SK-N-MC (cell line): ENCODE results near the gene TMEM255B.

Experiments
- DNase-seq: peaks from one replicate; pipeline ENCODE4 v3.0.0-alpha.2; 2011; ENCODE audit warnings: low read depth, low spot score
- H3K27ac ChIP-seq: fragments of 200-600 bp; sonication (generic); 2 replicates; pipeline ENCODE4 v1.5.1; 2016; ENCODE audit warnings: mixed run types
- H3K36me3 ChIP-seq: fragments of 200-600 bp; sonication (generic); 2 replicates; pipeline ENCODE4 v1.6.1; 2017; ENCODE audit warnings: antibody characterized with exemption, low read length, mixed read lengths; ENCODE audit not compliant: insufficient read depth
- H3K4me3 ChIP-seq: fragments of 200-600 bp; sonication (generic); 2 replicates; pipeline ENCODE4 v1.5.1; 2016
- H3K9ac ChIP-seq: fragments of 200-600 bp; sonication (generic); 2 replicates; pipeline ENCODE4 v1.8.0; 2017; ENCODE audit warnings: mixed run types, mixed read lengths; ENCODE audit not compliant: insufficient read length
- H3K9me3 ChIP-seq: fragments of 200-600 bp; sonication (generic); 2 replicates; pipeline ENCODE4 v1.6.1; 2017; ENCODE audit warnings: low read depth, mild to moderate bottlenecking, antibody characterized with exemption, low read length, moderate library complexity, mixed read lengths
- EZH2 ChIP-seq: fragments of 200-600 bp; sonication (generic); IDR thresholded peaks from one replicate; pipeline ENCODE4 v1.6.1; 2017; ENCODE audit warnings: antibody characterized with exemption
- FOXP2 ChIP-seq: optimal IDR thresholded peaks from 2 replicates; pipeline ENCODE3; 2011; ENCODE audit warnings: mild to moderate bottlenecking, moderate library complexity; ENCODE audit not compliant: insufficient read depth; ENCODE audit errors: extremely low read length, control extremely low read depth
- POLR2AphosphoS5 ChIP-seq: IDR thresholded peaks from 2 replicates; pipeline ENCODE4 v1.6.1; 2012; ENCODE audit warnings: mild to moderate bottlenecking, low read depth, low read length, borderline replicate concordance

The TMEM255B gene

DNA sequence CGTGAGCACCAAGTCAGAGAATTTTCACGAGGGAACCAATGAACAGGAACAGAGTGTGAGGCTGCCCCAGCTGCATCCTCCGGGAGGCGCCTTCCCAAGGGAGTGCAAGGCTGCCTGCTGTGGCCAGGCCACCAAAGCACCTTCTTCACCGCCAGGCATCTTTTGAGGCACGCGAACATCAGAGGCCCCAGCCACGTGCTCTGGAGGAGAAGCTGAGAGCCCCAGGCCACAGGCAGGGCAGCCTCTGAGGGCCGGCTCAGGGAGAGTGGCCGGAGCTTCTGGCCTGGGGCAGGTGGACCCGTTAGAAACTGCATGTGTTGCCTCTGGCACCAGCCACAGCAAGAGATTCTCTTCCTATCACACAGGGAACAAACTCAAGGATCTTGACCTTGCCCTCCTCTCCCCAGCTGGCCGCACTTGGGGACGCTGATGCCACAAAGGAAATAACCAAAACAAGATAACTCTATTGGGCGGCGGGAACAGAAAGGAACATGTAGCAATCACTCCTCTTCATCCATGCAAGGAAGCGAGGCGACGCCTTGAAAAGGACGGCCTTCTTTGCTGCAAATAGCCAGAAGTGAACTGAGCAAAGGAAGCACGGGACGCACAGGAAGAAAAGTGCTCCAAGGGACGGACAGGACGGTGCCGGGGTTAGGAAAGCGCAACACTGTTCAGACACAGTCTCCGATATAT is 85.0 kb downstream of the TMEM255B start:
- no peak for TF ChIP-seq EZH2
- TF ChIP-seq POLR2AphosphoS5: no peak
- no peak for TF ChIP-seq FOXP2
- no peak overlapping the region for H3K4me3 ChIP-seq
- no peak overlapping the region for H3K9ac ChIP-seq
- H3K27ac ChIP-seq: no peak overlapping the region
- no peaks in the 10 kb centered on the region for H3K36me3 ChIP-seq
- no peaks in the 10 kb centered on the region for H3K9me3 ChIP-seq
- DNase-seq: no peak

DNA sequence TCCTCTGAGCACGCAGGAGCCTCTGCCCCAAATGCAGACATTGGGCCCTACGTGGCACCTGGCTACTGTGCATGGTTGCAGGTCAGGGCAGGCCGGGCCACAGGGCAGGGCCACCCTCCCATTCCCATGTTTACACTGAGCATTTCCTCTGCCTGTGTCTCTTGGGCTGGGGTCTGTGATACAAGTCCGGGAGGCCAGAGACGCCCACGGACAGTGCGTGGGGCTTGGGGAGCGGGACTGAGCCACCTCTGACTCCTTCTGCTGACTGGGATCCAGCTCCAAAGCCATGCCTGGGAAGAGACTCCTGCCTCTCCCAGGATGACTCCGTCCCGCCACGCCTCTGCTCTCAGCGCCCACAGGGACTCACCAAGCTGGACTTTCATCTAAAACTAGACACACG is 86.0 kb downstream of the TMEM255B start:
- no peak overlapping the region for H3K9ac ChIP-seq
- H3K4me3 ChIP-seq: no peak overlapping the region
- DNase-seq: no peak
- TF ChIP-seq EZH2 (no peak), POLR2AphosphoS5 (no peak), FOXP2 (no peak)
- no peak overlapping the region for H3K27ac ChIP-seq
- no peaks in the 10 kb centered on the region for H3K36me3 ChIP-seq
- H3K9me3 ChIP-seq: no peaks in the 10 kb centered on the region

DNA sequence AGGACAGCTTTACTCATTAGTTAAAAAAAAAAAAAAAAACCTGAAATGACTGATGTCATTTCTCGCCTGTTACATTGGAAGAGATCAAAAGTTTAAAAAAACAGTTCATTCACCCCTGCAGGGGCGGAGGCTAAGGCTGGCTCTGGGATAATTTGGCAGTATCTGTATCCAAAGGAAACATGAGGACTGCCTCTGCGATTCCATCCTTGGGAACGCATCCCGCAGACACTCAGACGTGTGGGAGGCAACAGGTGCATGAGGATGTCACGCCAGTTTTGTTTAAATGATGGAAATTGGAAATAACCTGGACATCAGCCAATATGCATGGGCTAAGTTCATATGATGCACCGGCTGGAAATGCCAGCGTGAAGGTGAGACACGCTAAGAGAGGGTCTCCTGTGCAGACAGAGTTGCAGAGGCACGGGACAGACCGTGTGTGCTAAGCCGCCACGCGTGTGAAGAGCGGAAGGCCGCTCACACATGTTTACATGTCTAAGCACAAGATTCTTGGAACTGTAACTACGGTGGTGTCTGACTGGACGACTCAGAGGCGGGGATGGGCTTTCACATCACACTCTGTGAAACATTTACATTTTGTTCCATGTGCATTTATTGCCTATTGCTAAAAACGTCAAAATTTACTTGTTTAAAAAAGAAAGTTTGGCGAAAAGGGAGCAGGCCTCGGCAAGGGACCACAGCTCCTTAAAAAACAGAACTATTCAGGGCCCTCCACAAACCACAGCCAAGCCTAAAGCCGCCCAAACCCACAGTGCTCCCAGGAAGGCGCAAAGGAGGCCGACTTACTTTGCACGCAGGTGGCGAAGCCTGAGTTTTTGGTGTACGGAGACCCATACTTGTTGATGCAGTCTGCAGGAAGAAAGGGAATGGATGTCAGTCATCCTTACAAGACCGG is 87.0 kb downstream of the TMEM255B start:
- no peak overlapping the region for H3K4me3 ChIP-seq
- no peaks in the 10 kb centered on the region for H3K36me3 ChIP-seq
- no peak for TF ChIP-seq EZH2
- no peak for TF ChIP-seq FOXP2
- no peak for TF ChIP-seq POLR2AphosphoS5
- H3K27ac ChIP-seq: no peak overlapping the region
- no peak overlapping the region for H3K9ac ChIP-seq
- no peak for DNase-seq
- H3K9me3 ChIP-seq: no peaks in the 10 kb centered on the region

DNA sequence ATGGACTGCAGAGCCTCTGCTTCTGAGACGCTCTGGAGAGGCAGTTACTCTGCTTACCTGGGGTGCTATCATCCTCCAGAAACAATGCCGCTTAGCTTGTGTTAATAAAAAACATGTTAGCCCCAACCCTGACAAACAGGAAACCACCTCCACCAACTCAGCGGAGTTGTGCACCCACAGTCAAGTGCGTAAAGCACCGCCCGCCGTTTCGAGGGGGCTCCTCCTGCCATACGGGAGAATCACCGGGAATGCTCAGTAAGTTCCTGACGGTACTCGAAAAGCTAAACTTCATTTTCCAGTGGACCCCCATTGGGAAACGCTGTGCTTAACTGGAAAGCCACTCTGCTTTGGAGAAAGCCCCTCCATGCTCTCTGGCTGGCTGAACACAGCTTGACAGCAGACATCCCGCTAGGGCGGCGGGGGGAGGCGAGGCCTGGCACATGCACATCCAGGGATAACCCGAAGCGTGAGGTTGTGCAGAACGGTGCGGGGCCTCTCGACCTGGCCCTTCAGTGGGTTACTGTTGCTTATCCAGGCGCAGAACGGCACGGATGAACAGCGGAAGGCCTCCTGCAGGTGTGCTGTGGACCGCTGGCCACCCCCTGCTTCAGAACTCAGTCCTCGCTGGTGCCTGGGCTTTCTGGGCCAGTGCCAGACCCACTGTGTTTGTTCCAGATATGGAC is 87.8 kb downstream of the TMEM255B start:
- Histone ChIP-seq H3K36me3 (no peaks in the 10 kb centered on the region), H3K4me3 (no peak overlapping the region), H3K9ac (no peak overlapping the region), H3K9me3 (no peaks in the 10 kb centered on the region), H3K27ac (no peak overlapping the region)
- no peak for DNase-seq
- TF ChIP-seq FOXP2 (no peak), POLR2AphosphoS5 (no peak), EZH2 (no peak)

DNA sequence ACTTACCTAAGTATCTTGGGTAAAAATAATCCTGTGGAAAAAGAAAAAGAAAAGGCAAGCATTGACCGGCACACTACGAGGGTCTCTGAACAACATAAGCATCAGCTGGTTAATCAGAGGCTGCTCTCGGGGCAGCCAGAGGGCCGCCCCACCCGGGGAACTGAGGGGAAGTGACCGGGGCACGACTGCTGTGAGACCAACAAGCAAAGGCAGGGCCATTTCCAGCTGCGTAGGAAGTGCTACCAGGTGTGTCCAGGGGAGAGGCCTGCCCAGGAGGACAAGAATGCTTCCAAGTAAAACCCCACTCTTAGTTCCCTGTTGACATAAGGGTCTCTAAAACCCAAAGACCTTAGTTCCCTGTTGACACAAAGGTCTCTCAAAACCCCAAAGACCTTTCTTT is 89.0 kb downstream of the TMEM255B start:
- Histone ChIP-seq H3K9me3 (no peaks in the 10 kb centered on the region), H3K36me3 (no peaks in the 10 kb centered on the region), H3K27ac (no peak overlapping the region), H3K4me3 (no peak overlapping the region), H3K9ac (no peak overlapping the region)
- no peak for TF ChIP-seq POLR2AphosphoS5
- no peak for TF ChIP-seq FOXP2
- no peak for TF ChIP-seq EZH2
- no peak for DNase-seq

DNA sequence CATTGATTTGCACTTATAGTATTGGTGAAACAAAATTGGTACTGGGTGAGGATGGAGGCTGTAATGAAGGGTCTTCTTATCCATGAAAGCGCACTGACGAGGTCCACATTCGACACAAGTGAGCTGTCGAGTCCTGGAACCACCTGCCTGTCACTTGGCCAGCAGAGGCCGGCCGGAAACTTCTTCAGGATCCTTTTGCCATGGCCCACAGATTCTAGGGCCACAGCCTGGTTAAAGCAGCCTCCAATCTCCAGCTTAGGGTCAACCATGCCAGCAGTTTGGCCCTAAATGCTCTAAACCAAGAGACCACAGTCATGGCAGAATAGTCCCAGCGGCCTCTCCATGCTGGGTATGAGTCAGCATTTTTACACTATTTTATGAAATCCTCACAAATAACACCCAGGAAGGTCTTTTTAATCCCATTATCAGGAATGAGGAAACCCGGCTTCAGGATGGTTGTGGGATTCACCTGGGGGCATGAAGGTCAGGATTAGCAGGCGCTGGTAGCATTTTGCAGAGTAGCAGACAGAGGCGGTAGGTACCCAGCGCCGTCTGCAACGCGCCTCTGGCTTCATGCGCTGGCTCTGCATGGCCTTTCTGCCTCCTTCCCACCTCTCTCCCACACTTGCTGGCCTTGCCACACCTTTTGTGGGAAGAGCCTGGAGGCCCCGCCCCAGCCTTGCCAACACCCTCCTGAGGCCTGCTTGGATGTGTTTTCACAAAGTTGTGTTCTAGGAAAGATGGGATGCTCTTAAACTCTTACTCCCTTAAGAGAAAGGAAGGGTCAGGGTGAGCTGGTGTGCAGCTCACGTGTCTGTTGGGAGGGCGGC is 89.6 kb downstream of the TMEM255B start:
- no peak for DNase-seq
- no peak overlapping the region for H3K27ac ChIP-seq
- H3K36me3 ChIP-seq: no peaks in the 10 kb centered on the region
- TF ChIP-seq FOXP2 (no peak), EZH2 (no peak), POLR2AphosphoS5 (no peak)
- no peak overlapping the region for H3K9ac ChIP-seq
- no peaks in the 10 kb centered on the region for H3K9me3 ChIP-seq
- H3K4me3 ChIP-seq: no peak overlapping the region

DNA sequence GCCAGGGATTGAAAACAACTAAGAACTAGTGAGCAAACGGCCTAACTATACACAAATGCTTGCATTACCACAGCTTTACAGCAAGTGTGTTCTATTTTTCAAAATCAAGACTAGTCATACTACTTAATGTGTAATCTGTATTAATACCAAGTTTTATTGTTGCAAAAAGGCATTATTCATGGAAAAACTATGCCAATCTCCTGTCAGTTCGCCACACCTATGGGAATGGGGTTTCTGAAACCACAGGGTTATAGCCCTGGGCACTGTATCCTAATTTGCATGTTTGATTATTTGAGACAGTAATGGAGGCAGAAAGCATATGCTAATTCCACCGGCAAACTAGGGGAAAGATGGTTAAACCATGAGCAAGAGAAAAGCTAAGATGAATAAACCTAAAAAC is 90.5 kb downstream of the TMEM255B start:
- no peak overlapping the region for H3K9ac ChIP-seq
- no peak overlapping the region for H3K4me3 ChIP-seq
- no peaks in the 10 kb centered on the region for H3K36me3 ChIP-seq
- no peak overlapping the region for H3K27ac ChIP-seq
- TF ChIP-seq EZH2 (no peak), POLR2AphosphoS5 (no peak), FOXP2 (no peak)
- DNase-seq: no peak
- no peaks in the 10 kb centered on the region for H3K9me3 ChIP-seq
